Tibial nerve (tissue), 4 donors: ENCODE data around the gene SFMBT2.

Experiments
- CTCF ChIP-seq, 5 experiments: fragments of 200-600 bp in 3 of 5; fragments of 450-650 bp in 2 of 5; sonication (generic) in 3 of 5; IDR thresholded peaks; one replicate each; pipeline ENCODE4 v1.5.1; 2016 to 2019; ENCODE audit warnings: antibody characterized with exemption in 5 of 5, mild to moderate bottlenecking in 3 of 5, moderate library complexity in 2 of 5
- EP300 ChIP-seq, 2 donors: sonication (generic); formaldehyde crosslinking; IDR thresholded peaks; one replicate each; pipeline ENCODE4 v1.6.1; 2017; ENCODE audit warnings: antibody characterized with exemption in 2 of 2, mild to moderate bottlenecking in 1 of 2
- POLR2A ChIP-seq, 2 donors: fragments of 450-650 bp; IDR thresholded peaks; one replicate each; pipeline ENCODE4 v1.6.1; 2017; ENCODE audit warnings: antibody characterized with exemption in 2 of 2, mild to moderate bottlenecking in 2 of 2, moderate library complexity in 2 of 2

GRCh38 chr10:7272008-7272407, 138.8 kb downstream of the SFMBT2 start:
- TF ChIP-seq CTCF (IDR thresholded peaks at IDR 0.05): no peak
- no peak for TF ChIP-seq EP300 (IDR thresholded peaks at IDR 0.05)
- TF ChIP-seq POLR2A (IDR thresholded peaks at IDR 0.05): no peak
